CD4-positive, CD25-positive, alpha-beta regulatory T cell (primary cell): Measurements from ENCODE around the gene MB21D2. TPM values are rescaled to one million over a fixed set of nuclear protein-coding genes. Genes with fewer than 3 reads are reported as not detected.
"Not testable (repeated sequence)": the region's sequence is repeated elsewhere in the genome, so short reads cannot be mapped to it uniquely, and the experiment has no call there.

Experiments used
- ATAC-seq, 2 donors: fragments of 150-1000 bp; cut with Tn5 transposase; one replicate each; pipeline ENCODE4 v1.10.0; 2021; ENCODE audit warnings: low read depth in 2 of 2, moderate number of reproducible peaks in 2 of 2, moderate library complexity in 1 of 2
- DNase-seq, 3 donors: peaks; one replicate each; pipeline versions ENCODE4 v3.0.0 to v3.0.0-alpha.2; 2012 to 2022; ENCODE audit warnings: mixed read lengths in 1 of 3
- H3K27ac ChIP-seq: one replicate; pipeline ENCODE4 v1.7.0; 2013; ENCODE audit warnings: mild to moderate bottlenecking, low read length; ENCODE audit not compliant: insufficient read depth, poor library complexity, severe bottlenecking
- H3K27me3 ChIP-seq: one replicate; pipeline ENCODE4 v1.7.0; 2013; ENCODE audit warnings: low read length; ENCODE audit not compliant: control insufficient read depth, insufficient read depth
- H3K36me3 ChIP-seq: one replicate; pipeline ENCODE4 v1.7.0; 2013; ENCODE audit warnings: mild to moderate bottlenecking, low read length, moderate library complexity; ENCODE audit not compliant: control insufficient read depth, insufficient read depth
- H3K4me1 ChIP-seq: 2 replicates; pipeline ENCODE4 v1.7.0; 2013; ENCODE audit warnings: mild to moderate bottlenecking, low read length; ENCODE audit not compliant: insufficient read depth, control insufficient read depth, poor library complexity, severe bottlenecking
- H3K4me3 ChIP-seq: one replicate; pipeline ENCODE4 v1.7.0; 2013; ENCODE audit warnings: low read depth, mild to moderate bottlenecking, low read length, moderate library complexity
- H3K9me3 ChIP-seq, 2 experiments: 1 replicate in 1 of 2; 2 replicates in 1 of 2; pipeline ENCODE4 v1.7.0; 2013; ENCODE audit warnings: low read length in 2 of 2, mild to moderate bottlenecking in 1 of 2, moderate library complexity in 1 of 2; ENCODE audit not compliant: control insufficient read depth in 2 of 2
- H3K27ac Mint-ChIP-seq, 3 donors: one replicate each; pipeline ENCODE4 v1.8.0; 2020 to 2022; ENCODE audit warnings: mild to moderate bottlenecking in 3 of 3, mixed read lengths in 3 of 3, moderate library complexity in 2 of 3
- H3K27me3 Mint-ChIP-seq: one replicate; pipeline ENCODE4 v1.8.0; 2022; ENCODE audit warnings: mild to moderate bottlenecking, mixed read lengths
- H3K36me3 Mint-ChIP-seq: one replicate; pipeline ENCODE4 v1.8.0; 2020; ENCODE audit warnings: mixed read lengths
- H3K4me1 Mint-ChIP-seq, 4 donors: one replicate each; pipeline ENCODE4 v1.8.0; 2020 to 2022; ENCODE audit warnings: mixed read lengths in 4 of 4, mild to moderate bottlenecking in 1 of 4
- H3K4me3 Mint-ChIP-seq, 4 donors: one replicate each; pipeline ENCODE4 v1.8.0; 2020 to 2022; ENCODE audit warnings: mild to moderate bottlenecking in 4 of 4, mixed read lengths in 4 of 4, moderate library complexity in 3 of 4
- H3K9me3 Mint-ChIP-seq, 7 donors: one replicate each; pipeline ENCODE4 v1.8.0; 2020 to 2022; ENCODE audit warnings: mixed read lengths in 7 of 7, mild to moderate bottlenecking in 3 of 7, moderate library complexity in 2 of 7
- polyA plus RNA-seq, 4 donors: library from polyadenylated mRNA; unstranded; fragments of 300-500 nt; fragmentation: Illumina TruSeq; gene quantifications; one replicate each; pipeline ENCODE4 v1.2.3, GENCODE V29; 2021
- total RNA-seq: library from RNA; stranded (reverse); gene quantifications from one replicate; pipeline ENCODE4 v1.2.3, GENCODE V29; 2022

Gene MB21D2, protein sequence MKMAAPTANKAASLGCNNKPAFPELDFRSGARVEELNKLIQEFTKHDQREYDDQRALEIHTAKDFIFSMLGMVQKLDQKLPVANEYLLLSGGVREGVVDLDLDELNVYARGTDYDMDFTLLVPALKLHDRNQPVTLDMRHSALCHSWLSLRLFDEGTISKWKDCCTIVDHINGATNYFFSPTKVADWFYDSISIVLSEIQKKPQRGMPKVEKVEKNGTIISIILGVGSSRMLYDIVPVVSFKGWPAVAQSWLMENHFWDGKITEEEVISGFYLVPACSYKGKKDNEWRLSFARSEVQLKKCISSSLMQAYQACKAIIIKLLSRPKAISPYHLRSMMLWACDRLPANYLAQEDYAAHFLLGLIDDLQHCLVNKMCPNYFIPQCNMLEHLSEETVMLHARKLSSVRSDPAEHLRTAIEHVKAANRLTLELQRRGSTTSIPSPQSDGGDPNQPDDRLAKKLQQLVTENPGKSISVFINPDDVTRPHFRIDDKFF
- 10.8 TPM for total RNA-seq
- 1 to 10 TPM; 2.6 to 3.9 (median 3.0) TPM for polyA plus RNA-seq

DNA sequence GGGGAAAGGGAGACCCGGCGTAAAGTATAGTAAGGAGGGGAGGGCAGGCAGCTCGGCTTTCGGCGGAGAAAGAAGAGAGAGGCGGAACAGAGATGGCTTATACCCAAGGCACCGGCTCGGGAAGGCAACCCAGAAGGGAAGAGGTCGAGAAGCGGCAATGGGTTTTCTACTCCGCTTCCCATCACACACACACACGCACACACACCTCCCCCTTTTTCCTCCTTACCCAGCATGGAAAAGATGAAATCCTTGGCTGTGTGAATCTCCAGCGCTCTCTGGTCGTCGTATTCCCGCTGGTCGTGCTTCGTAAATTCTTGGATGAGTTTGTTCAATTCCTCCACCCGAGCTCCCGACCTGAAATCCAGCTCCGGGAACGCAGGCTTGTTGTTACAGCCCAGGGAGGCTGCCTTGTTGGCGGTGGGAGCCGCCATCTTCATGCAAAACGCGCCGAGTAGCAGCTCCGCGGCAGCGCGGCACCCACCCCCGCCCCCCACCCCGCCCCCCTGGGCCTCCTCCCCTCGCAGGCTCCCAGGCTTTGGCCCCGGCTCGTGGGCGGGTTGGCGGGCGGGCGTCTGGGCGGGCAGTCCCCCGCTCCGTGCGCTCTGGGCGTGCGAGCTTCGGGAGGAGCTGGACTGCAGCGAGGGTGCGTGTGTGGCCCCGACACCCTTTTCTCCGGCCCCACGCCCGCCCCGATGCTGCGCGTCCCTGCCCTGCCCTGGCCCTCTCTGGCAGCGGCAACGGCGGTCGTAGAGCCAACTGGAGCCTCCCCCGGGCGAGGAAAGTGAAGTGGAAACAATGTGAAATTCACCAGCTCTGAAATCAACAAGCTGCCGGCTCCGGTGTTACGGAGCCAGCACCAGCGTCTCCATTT is at the start of gene MB21D2:
MB21D2 (minus strand) TSS at position 453 of the 871 bp plus-strand sequence; CDS start at position 437, 16 bp downstream.
- H3K9me3 ChIP-seq = no peaks in the 10 kb centered on the region
- no peaks in the 10 kb centered on the region for H3K36me3 ChIP-seq
- ATAC-seq (peak; percentile 63 to 71), DNase-seq (peak; percentile 43 to 72 (median 54))
- H3K27me3 ChIP-seq = peaks cover 14% of the 10 kb centered on the region
- no peaks in the 10 kb centered on the region for H3K36me3 Mint-ChIP-seq
- H3K27ac Mint-ChIP-seq = peak within 1 kb of the TSS; percentile 87 to 92 (median 89)
- peaks cover 28% of the 10 kb centered on the region for H3K4me1 ChIP-seq
- H3K4me1 Mint-ChIP-seq = peaks cover 0 to 41% (median 22%) of the 10 kb centered on the region in 4 donors
- peak within 1 kb of the TSS; percentile 60 for H3K27ac ChIP-seq
- peaks cover 0 to 8% (median 0%) of the 10 kb centered on the region in 7 donors for H3K9me3 Mint-ChIP-seq
- H3K27me3 Mint-ChIP-seq = peaks cover 46% of the 10 kb centered on the region
- H3K4me3 Mint-ChIP-seq = peak within 1 kb of the TSS; percentile 90 to 99 (median 94)
- H3K4me3 ChIP-seq = peak within 1 kb of the TSS; percentile 92

GRCh38 chr3:192964959-192965719 is 47.5 kb upstream of the MB21D2 start:
- H3K27ac Mint-ChIP-seq, H3K27me3 Mint-ChIP-seq, H3K4me3 Mint-ChIP-seq, H3K9me3 ChIP-seq, H3K4me3 ChIP-seq, H3K36me3 Mint-ChIP-seq, H3K36me3 ChIP-seq, H3K4me1 Mint-ChIP-seq, H3K4me1 ChIP-seq, ATAC-seq, H3K27ac ChIP-seq, H3K27me3 ChIP-seq, DNase-seq: not testable (repeated sequence)
- peaks cover 0 to 11% (median 2%) of the 10 kb centered on the region in 7 donors for H3K9me3 Mint-ChIP-seq

DNA sequence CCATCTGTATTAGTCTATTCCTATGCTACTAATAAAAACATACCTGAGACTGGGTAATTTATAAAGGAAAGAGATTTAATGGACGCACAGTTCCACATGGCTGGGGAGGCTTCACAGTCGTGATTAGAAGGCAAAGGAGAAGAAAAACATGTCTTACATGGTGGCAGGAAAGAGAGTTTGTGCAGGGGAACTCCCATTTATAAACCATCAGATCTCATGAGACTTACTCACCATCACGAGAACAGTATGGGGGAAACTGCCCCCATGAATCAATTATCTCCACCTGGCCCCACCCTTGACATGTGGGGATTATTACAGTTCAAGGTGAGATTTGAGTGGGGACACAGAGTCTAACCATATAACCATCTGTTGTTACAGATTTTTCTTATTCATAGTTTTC is 42.1 kb upstream of the MB21D2 start:
- Histone ChIP-seq H3K27me3 (no peaks in the 10 kb centered on the region), H3K9me3 (no peaks in the 10 kb centered on the region), H3K27ac (no peak overlapping the region), H3K36me3 (no peaks in the 10 kb centered on the region), H3K4me1 (no peaks in the 10 kb centered on the region), H3K4me3 (no peak overlapping the region)
- Mint-ChIP-seq H3K4me1 (no peaks in the 10 kb centered on the region), H3K4me3 (no peak overlapping the region), H3K27ac (no peak overlapping the region), H3K36me3 (no peaks in the 10 kb centered on the region), H3K9me3 (peaks cover 0 to 6% (median 0%) of the 10 kb centered on the region in 7 donors), H3K27me3 (peaks cover 5% of the 10 kb centered on the region)
- ATAC-seq (no peak), DNase-seq (no peak)

- Mint-ChIP-seq H3K27ac (no peak overlapping the region), H3K9me3 (peaks cover 0 to 6% (median 0%) of the 10 kb centered on the region in 7 donors), H3K4me1 (no peaks in the 10 kb centered on the region), H3K4me3 (no peak overlapping the region), H3K27me3 (peaks cover 5% of the 10 kb centered on the region), H3K36me3 (no peaks in the 10 kb centered on the region)
- Histone ChIP-seq H3K9me3 (no peaks in the 10 kb centered on the region), H3K4me1 (no peaks in the 10 kb centered on the region), H3K27me3 (no peaks in the 10 kb centered on the region), H3K27ac (no peak overlapping the region), H3K36me3 (no peaks in the 10 kb centered on the region), H3K4me3 (no peak overlapping the region)
- no peak for ATAC-seq
- DNase-seq = no peak
These were observed 40.7 kb upstream of the MB21D2 start for GRCh38 chr3:192958219-192958872.

DNA sequence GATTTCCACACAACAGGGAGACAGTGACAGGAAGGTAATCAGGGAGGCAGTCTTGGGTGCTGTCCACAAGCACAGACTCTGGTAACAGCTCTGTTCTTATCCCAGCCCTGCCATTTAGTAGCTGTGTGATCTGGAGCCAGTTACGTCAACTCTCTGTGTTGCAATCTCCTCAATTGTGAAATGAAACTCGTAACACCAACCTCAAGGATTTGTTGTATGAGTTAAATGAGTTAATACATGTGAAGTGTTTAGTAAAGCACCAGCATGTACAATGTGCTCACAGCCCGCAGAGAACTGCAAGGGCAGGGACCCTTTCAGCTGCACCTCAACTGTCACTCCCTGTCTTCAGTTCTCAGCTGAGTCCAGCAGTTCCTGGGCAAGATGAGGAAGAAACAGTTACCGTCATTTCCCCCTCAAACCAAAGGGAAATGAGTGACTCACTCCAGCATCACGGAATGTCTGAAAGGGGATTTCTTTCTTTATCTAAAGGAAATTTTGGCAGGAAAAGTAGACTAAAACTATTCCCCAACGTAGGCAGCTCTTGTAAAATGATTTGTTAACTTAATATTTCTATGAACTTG is 39.9 kb upstream of the MB21D2 start:
- peak in 1 of 2 donors; percentile 45 for ATAC-seq
- no peaks in the 10 kb centered on the region for H3K9me3 ChIP-seq
- no peaks in the 10 kb centered on the region for H3K27me3 ChIP-seq
- no peaks in the 10 kb centered on the region for H3K36me3 Mint-ChIP-seq
- no peak overlapping the region for H3K27ac ChIP-seq
- no peak overlapping the region for H3K4me3 Mint-ChIP-seq
- peaks cover 5% of the 10 kb centered on the region for H3K27me3 Mint-ChIP-seq
- H3K9me3 Mint-ChIP-seq = peaks cover 0 to 8% (median 2%) of the 10 kb centered on the region in 7 donors
- no peak overlapping the region for H3K4me3 ChIP-seq
- H3K36me3 ChIP-seq = no peaks in the 10 kb centered on the region
- no peak overlapping the region for H3K27ac Mint-ChIP-seq
- DNase-seq = no peak
- no peaks in the 10 kb centered on the region for H3K4me1 Mint-ChIP-seq
- H3K4me1 ChIP-seq = no peaks in the 10 kb centered on the region

- no peaks in the 10 kb centered on the region for H3K27me3 ChIP-seq
- no peaks in the 10 kb centered on the region for H3K4me1 ChIP-seq
- H3K4me3 Mint-ChIP-seq = no peak overlapping the region
- no peaks in the 10 kb centered on the region for H3K4me1 Mint-ChIP-seq
- H3K4me3 ChIP-seq = no peak overlapping the region
- no peaks in the 10 kb centered on the region for H3K36me3 Mint-ChIP-seq
- no peaks in the 10 kb centered on the region for H3K9me3 ChIP-seq
- H3K27ac ChIP-seq = no peak overlapping the region
- H3K36me3 ChIP-seq = no peaks in the 10 kb centered on the region
- peaks cover 5% of the 10 kb centered on the region for H3K27me3 Mint-ChIP-seq
- H3K27ac Mint-ChIP-seq = no peak overlapping the region
- DNase-seq = no peak
- no peak for ATAC-seq
- peaks cover 0 to 8% (median 2%) of the 10 kb centered on the region in 7 donors for H3K9me3 Mint-ChIP-seq
These were observed 36.3 kb upstream of the MB21D2 start for GRCh38 chr3:192953926-192954325.
